IPS DF 6.9 (cell line): ENCODE measurements around the gene ISLR.

Experiments used
- DNase-seq: peaks from one replicate; pipeline ENCODE4 v3.0.0-alpha.2; 2013; ENCODE audit warnings: low read depth, low spot score
- H3K27ac ChIP-seq: one replicate; pipeline ENCODE4 v1.5.1; 2013; ENCODE audit warnings: low read length, control low read depth
- H3K27me3 ChIP-seq: 2 replicates; pipeline ENCODE4 v1.6.1; 2013; ENCODE audit warnings: mild to moderate bottlenecking, low read length; ENCODE audit not compliant: control insufficient read depth, insufficient read depth
- H3K36me3 ChIP-seq: 2 replicates; pipeline ENCODE4 v1.6.1; 2013; ENCODE audit warnings: low read length; ENCODE audit not compliant: control insufficient read depth, insufficient read depth
- H3K4me1 ChIP-seq: 2 replicates; pipeline ENCODE4 v1.6.1; 2013; ENCODE audit warnings: low read length; ENCODE audit not compliant: control insufficient read depth, insufficient read depth
- H3K4me3 ChIP-seq: 2 replicates; pipeline ENCODE4 v1.5.1; 2013; ENCODE audit warnings: mild to moderate bottlenecking, low read length
- H3K9me3 ChIP-seq: 2 replicates; pipeline ENCODE4 v1.6.1; 2013; ENCODE audit warnings: low read length, inconsistent platforms; ENCODE audit not compliant: control insufficient read depth, insufficient read depth
- WGBS: extraction: QIAGEN DNeasy Blood & Tissue Kit; methylation state at CpG from one replicate; pipeline ENCODE4 v1.1.7; 2013; ENCODE audit warnings: mixed read lengths, missing lambda C conversion rate; ENCODE audit not compliant: insufficient read length, insufficient coverage; 5-methylcytosine and 5-hydroxymethylcytosine counted together

ISLR gene

DNA sequence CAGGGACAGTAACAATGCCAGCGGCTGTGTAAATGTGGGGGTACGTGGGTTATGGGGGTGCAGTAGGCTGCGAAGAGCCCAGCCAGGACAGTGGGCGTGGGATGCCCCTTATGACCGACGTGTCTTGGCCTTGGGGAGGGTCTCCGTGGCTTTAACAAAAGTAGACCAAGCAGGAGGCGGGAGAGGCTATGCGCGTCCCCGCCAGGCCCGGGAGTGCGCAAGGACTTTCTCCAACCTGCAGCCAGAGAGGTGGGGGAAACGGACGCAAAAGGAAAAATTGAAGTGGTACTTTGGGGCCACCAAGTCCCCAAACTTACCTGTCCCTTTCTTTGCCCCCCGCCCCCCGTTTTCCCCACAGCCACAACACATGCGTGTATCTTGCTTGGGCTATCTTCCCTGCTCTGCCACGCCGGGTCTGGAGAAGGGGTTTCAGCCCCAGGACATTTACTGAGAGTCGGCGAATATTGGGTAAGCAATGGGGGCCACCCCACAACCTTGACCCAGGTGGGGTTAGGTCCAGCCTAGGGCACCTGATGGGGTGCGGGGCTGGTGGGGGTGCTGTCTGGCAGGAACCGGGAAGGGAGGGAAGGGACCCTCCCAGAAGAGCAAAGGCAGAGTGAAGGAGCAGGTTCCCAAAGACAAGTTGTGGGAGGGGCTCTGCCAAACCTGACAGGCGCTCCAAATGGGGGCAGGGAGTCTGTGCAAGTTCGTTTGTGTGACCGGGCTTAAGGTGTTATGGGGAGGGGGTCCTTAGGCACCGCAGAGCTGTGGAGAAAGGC, 42.5 kb upstream of the ISLR start:
- WGBS, result no CpG with 5 or more reads among the region's 28 CpGs
- Histone ChIP-seq H3K27ac (no peak overlapping the region), H3K9me3 (no peaks in the 10 kb centered on the region), H3K36me3 (peaks cover 2% of the 10 kb centered on the region; the same call in 1 of the 2 replicates), H3K27me3 (peaks cover 74% of the 10 kb centered on the region), H3K4me3 (no peak overlapping the region), H3K4me1 (peaks cover 14% of the 10 kb centered on the region)
- DNase-seq, result no peak

DNA sequence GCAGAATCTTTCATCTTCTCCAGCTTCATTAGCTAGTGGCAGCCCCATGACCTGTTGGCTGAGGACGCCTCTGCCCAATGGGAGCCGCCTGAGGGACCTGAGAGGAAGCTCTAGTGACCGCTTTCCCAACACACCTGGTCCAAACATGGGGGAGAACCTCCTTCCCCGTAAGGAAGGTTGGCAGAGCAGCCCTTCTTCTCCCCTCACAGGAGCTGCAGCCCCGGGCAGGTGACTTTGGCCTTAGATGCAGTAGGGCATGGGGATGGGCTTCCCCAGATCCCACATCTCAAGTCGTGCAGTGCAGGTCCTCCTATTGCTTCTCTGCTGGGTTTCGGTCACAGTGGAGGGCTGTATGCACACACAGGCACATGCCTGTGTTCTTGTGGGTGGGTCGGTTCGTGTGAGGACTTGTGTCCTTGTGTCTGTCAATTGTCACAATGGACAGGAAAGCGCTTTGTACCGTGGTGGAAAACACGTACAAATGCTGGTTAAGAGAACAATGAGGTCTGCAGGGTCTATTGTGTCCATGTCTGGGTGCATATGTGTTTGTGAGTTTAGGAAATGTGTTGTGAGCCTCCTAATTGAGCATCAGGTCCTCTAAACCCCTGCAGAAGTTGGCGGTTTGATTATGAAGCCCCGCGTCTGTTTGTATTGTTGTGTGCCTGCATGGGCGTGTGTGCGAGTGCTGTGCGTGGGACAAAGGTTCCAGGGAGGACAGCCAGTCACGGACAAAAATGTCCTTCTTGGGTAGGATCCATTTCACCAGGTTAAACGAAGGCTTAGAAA, 41.7 kb upstream of the ISLR start:
- Histone ChIP-seq H3K4me1 (peaks cover 15% of the 10 kb centered on the region), H3K27me3 (peaks cover 78% of the 10 kb centered on the region)
- WGBS, result no CpG with 5 or more reads among the region's 20 CpGs

DNA sequence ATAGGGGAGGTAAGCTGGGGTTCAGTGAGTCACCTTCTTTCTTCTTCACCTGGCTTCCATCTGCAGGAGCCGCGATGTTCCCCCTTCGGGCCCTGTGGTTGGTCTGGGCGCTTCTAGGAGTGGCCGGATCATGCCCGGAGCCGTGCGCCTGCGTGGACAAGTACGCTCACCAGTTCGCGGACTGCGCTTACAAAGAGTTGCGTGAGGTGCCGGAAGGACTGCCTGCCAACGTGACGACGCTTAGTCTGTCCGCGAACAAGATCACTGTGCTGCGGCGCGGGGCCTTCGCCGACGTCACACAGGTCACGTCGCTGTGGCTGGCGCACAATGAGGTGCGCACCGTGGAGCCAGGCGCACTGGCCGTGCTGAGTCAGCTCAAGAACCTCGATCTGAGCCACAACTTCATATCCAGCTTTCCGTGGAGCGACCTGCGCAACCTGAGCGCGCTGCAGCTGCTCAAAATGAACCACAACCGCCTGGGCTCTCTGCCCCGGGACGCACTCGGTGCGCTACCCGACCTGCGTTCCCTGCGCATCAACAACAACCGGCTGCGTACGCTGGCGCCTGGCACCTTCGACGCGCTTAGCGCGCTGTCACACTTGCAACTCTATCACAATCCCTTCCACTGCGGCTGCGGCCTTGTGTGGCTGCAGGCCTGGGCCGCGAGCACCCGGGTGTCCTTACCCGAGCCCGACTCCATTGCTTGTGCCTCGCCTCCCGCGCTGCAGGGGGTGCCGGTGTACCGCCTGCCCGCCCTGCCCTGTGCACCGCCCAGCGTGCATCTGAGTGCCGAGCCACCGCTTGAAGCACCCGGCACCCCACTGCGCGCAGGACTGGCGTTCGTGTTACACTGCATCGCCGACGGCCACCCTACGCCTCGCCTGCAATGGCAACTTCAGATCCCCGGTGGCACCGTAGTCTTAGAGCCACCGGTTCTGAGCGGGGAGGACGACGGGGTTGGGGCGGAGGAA, 40.5 kb upstream of the ISLR start:
- H3K9me3 ChIP-seq, result no peaks in the 10 kb centered on the region
- no peak overlapping the region for H3K27ac ChIP-seq
- peaks cover 83% of the 10 kb centered on the region for H3K27me3 ChIP-seq
- H3K36me3 ChIP-seq, result peaks cover 2% of the 10 kb centered on the region; the same call in 1 of the 2 replicates
- WGBS, result no CpG with 5 or more reads among the region's 90 CpGs
- peaks cover 17% of the 10 kb centered on the region for H3K4me1 ChIP-seq
- peak overlapping the region; percentile 21; the same call in 1 of the 2 replicates for H3K4me3 ChIP-seq
- no peak for DNase-seq

More for the DNA sequence above, 41.7 kb upstream of the ISLR start:
- Histone ChIP-seq H3K27ac (no peak overlapping the region), H3K9me3 (no peaks in the 10 kb centered on the region), H3K36me3 (peaks cover 2% of the 10 kb centered on the region; the same call in 1 of the 2 replicates), H3K4me3 (no peak overlapping the region)
- no peak for DNase-seq

DNA sequence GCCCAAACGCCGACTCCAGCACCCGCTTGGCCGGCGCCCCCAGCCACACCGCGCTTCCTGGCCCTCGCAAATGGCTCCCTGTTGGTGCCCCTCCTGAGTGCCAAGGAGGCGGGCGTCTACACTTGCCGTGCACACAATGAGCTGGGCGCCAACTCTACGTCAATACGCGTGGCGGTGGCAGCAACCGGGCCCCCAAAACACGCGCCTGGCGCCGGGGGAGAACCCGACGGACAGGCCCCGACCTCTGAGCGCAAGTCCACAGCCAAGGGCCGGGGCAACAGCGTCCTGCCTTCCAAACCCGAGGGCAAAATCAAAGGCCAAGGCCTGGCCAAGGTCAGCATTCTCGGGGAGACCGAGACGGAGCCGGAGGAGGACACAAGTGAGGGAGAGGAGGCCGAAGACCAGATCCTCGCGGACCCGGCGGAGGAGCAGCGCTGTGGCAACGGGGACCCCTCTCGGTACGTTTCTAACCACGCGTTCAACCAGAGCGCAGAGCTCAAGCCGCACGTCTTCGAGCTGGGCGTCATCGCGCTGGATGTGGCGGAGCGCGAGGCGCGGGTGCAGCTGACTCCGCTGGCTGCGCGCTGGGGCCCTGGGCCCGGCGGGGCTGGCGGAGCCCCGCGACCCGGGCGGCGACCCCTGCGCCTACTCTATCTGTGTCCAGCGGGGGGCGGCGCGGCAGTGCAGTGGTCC, 39.7 kb upstream of the ISLR start:
- H3K27me3 ChIP-seq, result peaks cover 74% of the 10 kb centered on the region

DNA sequence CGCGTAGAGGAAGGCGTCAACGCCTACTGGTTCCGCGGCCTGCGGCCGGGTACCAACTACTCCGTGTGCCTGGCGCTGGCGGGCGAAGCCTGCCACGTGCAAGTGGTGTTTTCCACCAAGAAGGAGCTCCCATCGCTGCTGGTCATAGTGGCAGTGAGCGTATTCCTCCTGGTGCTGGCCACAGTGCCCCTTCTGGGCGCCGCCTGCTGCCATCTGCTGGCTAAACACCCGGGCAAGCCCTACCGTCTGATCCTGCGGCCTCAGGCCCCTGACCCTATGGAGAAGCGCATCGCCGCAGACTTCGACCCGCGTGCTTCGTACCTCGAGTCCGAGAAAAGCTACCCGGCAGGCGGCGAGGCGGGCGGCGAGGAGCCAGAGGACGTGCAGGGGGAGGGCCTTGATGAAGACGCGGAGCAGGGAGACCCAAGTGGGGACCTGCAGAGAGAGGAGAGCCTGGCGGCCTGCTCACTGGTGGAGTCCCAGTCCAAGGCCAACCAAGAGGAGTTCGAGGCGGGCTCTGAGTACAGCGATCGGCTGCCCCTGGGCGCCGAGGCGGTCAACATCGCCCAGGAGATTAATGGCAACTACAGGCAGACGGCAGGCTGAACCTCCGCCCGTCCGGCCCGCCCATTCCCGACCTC, 39.0 kb upstream of the ISLR start:
- Histone ChIP-seq H3K36me3 (peaks cover 2% of the 10 kb centered on the region; the same call in 1 of the 2 replicates), H3K4me3 (no peak overlapping the region), H3K9me3 (no peaks in the 10 kb centered on the region), H3K27me3 (peaks cover 68% of the 10 kb centered on the region), H3K27ac (no peak overlapping the region), H3K4me1 (peaks cover 17% of the 10 kb centered on the region)
- WGBS, result no CpG with 5 or more reads among the region's 53 CpGs
- no peak for DNase-seq

More for the DNA sequence above, 39.7 kb upstream of the ISLR start:
- Histone ChIP-seq H3K9me3 (no peaks in the 10 kb centered on the region), H3K4me3 (no peak overlapping the region), H3K4me1 (peaks cover 16% of the 10 kb centered on the region), H3K27ac (no peak overlapping the region), H3K36me3 (peaks cover 2% of the 10 kb centered on the region; the same call in 1 of the 2 replicates)
- no CpG with 5 or more reads among the region's 71 CpGs for WGBS
- no peak for DNase-seq

DNA sequence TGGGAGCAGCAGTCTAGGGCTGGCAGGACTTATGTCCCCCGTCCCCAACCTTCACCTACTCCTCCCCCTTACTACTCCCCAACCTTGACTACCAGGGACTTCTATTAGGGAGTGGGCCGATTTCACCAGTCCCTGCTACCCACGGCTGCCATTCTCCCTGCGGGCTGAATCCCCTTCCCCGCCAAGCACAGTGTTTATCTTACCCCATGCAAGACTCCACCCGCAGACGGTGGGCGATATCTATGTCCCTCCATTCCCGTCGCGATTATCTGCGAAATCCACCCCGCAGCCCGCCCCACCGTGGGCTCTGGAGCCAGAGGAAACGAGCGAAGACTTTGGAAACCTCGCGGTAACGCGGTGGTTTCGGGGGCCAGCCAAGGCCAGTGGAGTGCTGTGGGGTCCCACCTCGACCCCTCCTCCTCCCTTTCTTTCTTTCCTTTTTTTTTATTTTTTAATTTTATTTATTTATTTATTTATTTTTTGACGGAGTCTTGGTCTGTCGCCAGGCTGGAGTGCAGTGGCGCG, 38.4 kb upstream of the ISLR start:
- Histone ChIP-seq H3K9me3 (no peaks in the 10 kb centered on the region), H3K4me1 (peaks cover 18% of the 10 kb centered on the region), H3K36me3 (peaks cover 2% of the 10 kb centered on the region; the same call in 1 of the 2 replicates), H3K27ac (no peak overlapping the region), H3K4me3 (no peak overlapping the region), H3K27me3 (peaks cover 63% of the 10 kb centered on the region)
- WGBS, result no CpG with 5 or more reads among the region's 27 CpGs
- DNase-seq, result no peak

DNA sequence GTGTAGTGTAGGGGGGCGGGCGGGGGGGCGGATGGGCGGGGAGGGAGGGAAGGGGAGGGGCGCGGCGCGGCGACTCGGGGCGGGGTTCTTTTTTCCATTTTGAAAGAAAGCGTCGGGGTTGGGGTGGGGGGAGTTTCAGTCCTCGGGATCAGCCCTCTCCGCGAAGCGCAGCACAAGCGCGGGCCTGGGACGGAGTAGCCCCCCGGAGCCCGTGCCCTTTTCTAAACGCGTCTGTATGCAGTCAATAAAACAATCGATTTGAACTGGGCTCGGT, 37.0 kb upstream of the ISLR start:
- Histone ChIP-seq H3K4me1 (peaks cover 16% of the 10 kb centered on the region), H3K9me3 (no peaks in the 10 kb centered on the region), H3K27ac (no peak overlapping the region), H3K27me3 (peaks cover 49% of the 10 kb centered on the region), H3K4me3 (peak overlapping the region; percentile 28; the same call in 1 of the 2 replicates), H3K36me3 (peaks cover 2% of the 10 kb centered on the region; the same call in 1 of the 2 replicates)
- no peak for DNase-seq
- no CpG with 5 or more reads among the region's 26 CpGs for WGBS

DNA sequence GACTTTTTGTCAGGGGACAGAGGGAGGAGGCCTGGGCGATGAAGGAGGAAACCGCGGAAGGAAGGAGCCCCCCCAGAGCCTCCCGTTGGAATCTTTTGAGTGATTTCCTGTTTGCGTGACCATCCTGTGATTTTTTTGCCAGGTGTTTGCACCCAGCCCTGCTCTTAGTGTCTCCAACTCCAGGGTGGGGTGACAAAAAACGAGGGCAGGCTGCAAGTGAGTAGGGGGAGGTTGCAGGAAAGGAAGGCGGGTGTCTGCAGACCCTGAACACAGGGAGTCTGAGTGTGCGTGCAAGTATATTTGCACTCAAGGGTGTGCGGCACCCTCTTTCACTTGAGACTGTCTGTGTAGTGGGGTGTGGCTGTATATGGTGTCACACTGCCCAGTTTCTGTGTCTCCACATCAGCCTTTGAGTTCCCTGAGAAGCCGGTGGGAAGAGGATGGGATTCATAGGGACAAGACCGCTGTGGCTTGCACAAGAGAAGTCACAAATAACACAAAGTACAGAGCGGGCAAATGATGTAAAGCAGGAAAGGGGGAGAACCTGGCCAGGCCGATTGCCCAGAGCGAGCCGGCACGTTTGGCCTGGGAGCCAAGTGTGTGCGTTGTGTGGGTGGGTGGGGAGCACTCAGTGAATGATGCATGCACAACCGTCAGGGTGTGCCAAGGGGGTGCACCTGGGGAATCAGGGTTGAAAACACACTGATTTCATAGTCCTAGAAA, 36.5 kb upstream of the ISLR start:
- H3K36me3 ChIP-seq, result peaks cover 2% of the 10 kb centered on the region; the same call in 1 of the 2 replicates
- H3K9me3 ChIP-seq, result no peaks in the 10 kb centered on the region
- no CpG with 5 or more reads among the region's 18 CpGs for WGBS
- peaks cover 16% of the 10 kb centered on the region for H3K4me1 ChIP-seq
- H3K4me3 ChIP-seq, result peak overlapping the region; percentile 28; the same call in 1 of the 2 replicates
- no peak for DNase-seq
- no peak overlapping the region for H3K27ac ChIP-seq
- peaks cover 44% of the 10 kb centered on the region for H3K27me3 ChIP-seq

DNA sequence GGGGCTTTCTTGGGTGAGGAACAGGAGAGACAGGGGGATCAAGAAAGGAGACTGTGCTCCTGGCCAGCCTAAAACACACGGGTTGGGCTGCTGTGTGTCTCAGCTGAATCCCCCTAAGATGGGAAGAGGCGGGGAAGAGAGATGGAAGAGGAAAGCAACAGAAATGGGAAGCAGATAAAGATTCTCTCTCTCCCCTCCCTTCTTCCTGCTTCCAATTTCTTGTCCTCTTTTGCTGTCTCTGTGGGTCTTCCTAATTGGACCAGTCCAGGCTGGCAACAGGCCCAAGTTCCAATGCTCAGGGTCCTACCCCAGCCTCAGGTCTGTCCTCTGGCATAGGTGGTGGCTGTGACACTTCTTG, 36.0 kb upstream of the ISLR start:
- Histone ChIP-seq H3K4me3 (no peak overlapping the region), H3K27me3 (peaks cover 39% of the 10 kb centered on the region), H3K4me1 (peaks cover 16% of the 10 kb centered on the region), H3K36me3 (peaks cover 2% of the 10 kb centered on the region; the same call in 1 of the 2 replicates), H3K27ac (no peak overlapping the region), H3K9me3 (no peaks in the 10 kb centered on the region)
- no CpG with 5 or more reads among the region's 2 CpGs for WGBS
- DNase-seq, result no peak
